A549 (cell line): Measurements from ENCODE around the gene SLC6A17. TPM values are rescaled to one million over a fixed set of nuclear protein-coding genes. Genes with fewer than 3 reads are reported as not detected.
A peak's percentile ranks its signal among the peaks of the same experiment; 100 is the strongest.

Source experiments
- ATAC-seq, 2 experiments: fragments of 200-7000 bp in 1 of 2; fragments of >200 bp in 1 of 2; cut with Nextera tagmentation in 1 of 2; cut with Tn5 transposase in 1 of 2; 3 replicates each; pipeline versions ENCODE4 v1.8.0 to v1.9.1; 2018 to 2020; ENCODE audit warnings: mild to moderate bottlenecking in 1 of 2, moderate library complexity in 1 of 2
- CTCF ChIA-PET: fragments of 300-600 bp; sonication (Branson Sonifier 250); formaldehyde crosslinking; extraction: SDS; loops from one replicate; lab custom pipeline; 2021; ENCODE audit warnings: antibody characterized with exemption, inconsistent platforms; lab: Yijun Ruan, JAX
- POLR2A ChIA-PET: fragments of 350-600 bp; formaldehyde crosslinking; extraction: SDS; loops from one replicate; lab custom pipeline; 2021; ENCODE audit warnings: antibody characterized with exemption, inconsistent platforms; lab: Yijun Ruan, JAX
- DNase-seq, 2 experiments: peaks; one replicate each; pipeline versions ENCODE4 v3.0.0 to v3.0.0-alpha.2; 2011 to 2016; ENCODE audit warnings: low read depth in 1 of 2, low spot score in 1 of 2
- FAIRE-seq: peaks from 2 replicates; lab custom pipeline; 2011; peaks lifted over from hg19 to GRCh38; lab: Jason Lieb, UNC
- H3K27ac ChIP-seq, 2 experiments: fragments of >200 bp; sonication (Bioruptor Twin); formaldehyde crosslinking; 3 replicates each; pipeline ENCODE4 v1.5.1; 2016 to 2017
- H3K4me1 ChIP-seq: fragments of >200 bp; sonication (Bioruptor Twin); formaldehyde crosslinking; 3 replicates; pipeline ENCODE4 v1.6.1; 2016
- H3K4me2 ChIP-seq: fragments of >200 bp; sonication (Bioruptor Twin); formaldehyde crosslinking; 3 replicates; pipeline ENCODE4 v1.6.1; 2016
- H3K4me3 ChIP-seq: fragments of >200 bp; sonication (Bioruptor Twin); formaldehyde crosslinking; 3 replicates; pipeline ENCODE4 v1.5.1; 2016
- H3K9me3 ChIP-seq: fragments of >200 bp; sonication (Bioruptor Twin); formaldehyde crosslinking; 3 replicates; pipeline ENCODE4 v1.6.1; 2016
- BCL3 ChIP-seq: fragments of >200 bp; sonication (Bioruptor Twin); formaldehyde crosslinking; IDR thresholded peaks from 3 replicates; pipeline ENCODE4 v1.6.1; 2016
- CBX2 ChIP-seq: fragments of 200-600 bp; sonication (generic); IDR thresholded peaks from 2 replicates; pipeline ENCODE4 v1.6.1; 2016; ENCODE audit warnings: low read depth, mild to moderate bottlenecking, borderline replicate concordance
- CHD2 ChIP-seq: fragments of 150-350 bp; IDR thresholded peaks from 2 replicates; pipeline ENCODE4 v1.6.1; 2014; ENCODE audit warnings: low read length; ENCODE audit not compliant: partially characterized antibody
- CHD4 ChIP-seq: fragments of 200-600 bp; sonication (generic); IDR thresholded peaks from 2 replicates; pipeline ENCODE4 v1.6.1; 2016; ENCODE audit warnings: antibody characterized with exemption, mild to moderate bottlenecking, borderline replicate concordance
- E2F6 ChIP-seq: IDR thresholded peaks from 2 replicates; pipeline ENCODE4 v1.6.1; 2012; ENCODE audit warnings: low read depth, borderline replicate concordance
- EHMT2 ChIP-seq: fragments of 200-600 bp; sonication (generic); IDR thresholded peaks from 2 replicates; pipeline ENCODE4 v1.6.1; 2016; ENCODE audit warnings: antibody characterized with exemption, low read depth, mild to moderate bottlenecking, moderate library complexity
- FOSB ChIP-seq: fragments of 250-450 bp; sonication (Bioruptor Pico); IDR thresholded peaks from 2 replicates; pipeline ENCODE4 v1.5.0; 2020; ENCODE audit warnings: mild to moderate bottlenecking, moderate library complexity
- FOSL2 ChIP-seq, 2 experiments: fragments of 450-650 bp in 1 of 2; fragments of >200 bp in 1 of 2; sonication (Bioruptor Twin) in 1 of 2; formaldehyde crosslinking; IDR thresholded peaks; 2 replicates each; pipeline versions ENCODE4 v1.5.0 to v1.6.1; 2016 to 2020; ENCODE audit warnings: mild to moderate bottlenecking in 1 of 2, moderate library complexity in 1 of 2
- GATA3 ChIP-seq: IDR thresholded peaks from 2 replicates; pipeline ENCODE4 v1.6.1; 2012; ENCODE audit warnings: borderline replicate concordance
- HDAC2 ChIP-seq: fragments of 200-600 bp; sonication (generic); IDR thresholded peaks from 2 replicates; pipeline ENCODE4 v1.6.1; 2016
- HMGXB4 ChIP-seq: fragments of 250-450 bp; sonication (Bioruptor Pico); IDR thresholded peaks from 2 replicates; pipeline ENCODE4 v1.5.0; 2021; ENCODE audit warnings: mild to moderate bottlenecking, moderate library complexity, borderline replicate concordance
- HOXB13 ChIP-seq: fragments of 250-450 bp; sonication (Bioruptor Pico); IDR thresholded peaks from 2 replicates; pipeline ENCODE4 v1.5.0; 2020; ENCODE audit warnings: low read depth, mild to moderate bottlenecking, moderate library complexity
- HOXB5 ChIP-seq: fragments of 250-450 bp; sonication (Bioruptor Pico); IDR thresholded peaks from 2 replicates; pipeline ENCODE4 v1.5.0; 2020; ENCODE audit warnings: mild to moderate bottlenecking, moderate library complexity
- JUNB ChIP-seq: fragments of >200 bp; sonication (Bioruptor Twin); formaldehyde crosslinking; IDR thresholded peaks from 2 replicates; pipeline ENCODE4 v1.6.1; 2016
- KDM5A ChIP-seq: fragments of 200-600 bp; sonication (generic); IDR thresholded peaks from 2 replicates; pipeline ENCODE4 v1.6.1; 2016; ENCODE audit warnings: antibody characterized with exemption, mild to moderate bottlenecking
- MAFK ChIP-seq: fragments of 450-650 bp; IDR thresholded peaks from 2 replicates; pipeline ENCODE4 v1.6.1; 2014; ENCODE audit not compliant: partially characterized antibody
- NFE2L2 ChIP-seq: fragments of 150-350 bp; conservative IDR thresholded peaks from 2 replicates; pipeline ENCODE4 v1.6.1; 2014; ENCODE audit warnings: low read length
- PHF8 ChIP-seq: fragments of 200-600 bp; sonication (generic); IDR thresholded peaks from 2 replicates; pipeline ENCODE4 v1.6.1; 2016; ENCODE audit warnings: low read depth, mild to moderate bottlenecking, antibody characterized with exemption, moderate library complexity, borderline replicate concordance
- POLR2A ChIP-seq: IDR thresholded peaks from 2 replicates; pipeline ENCODE4 v1.6.1; 2012; ENCODE audit warnings: mild to moderate bottlenecking, low read length
- REST ChIP-seq: fragments of 200-600 bp; sonication (generic); IDR thresholded peaks from 2 replicates; pipeline ENCODE4 v1.6.1; 2016; ENCODE audit warnings: antibody characterized with exemption, mild to moderate bottlenecking, moderate library complexity
- RFX5 ChIP-seq: fragments of 450-650 bp; IDR thresholded peaks from 2 replicates; pipeline ENCODE4 v1.7.1; 2014; ENCODE audit warnings: antibody characterized with exemption, mild to moderate bottlenecking, moderate library complexity
- SMC3 ChIP-seq: fragments of >200 bp; sonication (Bioruptor Twin); formaldehyde crosslinking; IDR thresholded peaks from 3 replicates; pipeline ENCODE4 v1.6.1; 2018; ENCODE audit warnings: inconsistent platforms
- SREBF2 ChIP-seq: fragments of 450-650 bp; IDR thresholded peaks from 2 replicates; pipeline ENCODE4 v1.6.1; 2014; ENCODE audit warnings: mild to moderate bottlenecking, moderate library complexity
- TFCP2L1 ChIP-seq: fragments of 250-450 bp; sonication (Bioruptor Pico); IDR thresholded peaks from 2 replicates; pipeline ENCODE4 v1.5.0; 2021; ENCODE audit warnings: mild to moderate bottlenecking
- WGBS: methylation state at CpG from one replicate; pipeline ENCODE4 v1.1.6; 2017; ENCODE audit errors: missing lambda C conversion rate; 5-methylcytosine and 5-hydroxymethylcytosine counted together
- polyA plus RNA-seq, 4 experiments: library from polyadenylated mRNA; depleted of rRNA in 3 of 4; stranded (reverse); fragments of >200 nt; fragmentation: RNase III in 1 of 4; extraction: RNeasy Plus Mini Kit Qiagen cat#74134 plus additional on column Dnase treatment in 1 of 4; gene quantifications; 2 replicates in 3 of 4; 3 replicates in 1 of 4; pipeline ENCODE4 v1.2.3, GENCODE V29; 2011 to 2017

SLC6A17 gene
- polyA plus RNA-seq, 2 of the 4 experiments (the other 2 are of a cell fraction) = 0.56 to 2.2 TPM

GRCh38 chr1:110218137-110218536 lies 67.8 kb downstream of the SLC6A17 start:
- no peaks in the 10 kb centered on the region for H3K9me3 ChIP-seq
- H3K4me1 ChIP-seq = no peaks in the 10 kb centered on the region
- ChIA-PET CTCF (interaction anchor here (0.9 kb wide), 1 partner anchor 11 kb away, joined by 3 read pairs; no protein-coding TSS in a partner anchor), POLR2A (no interaction called here)
- 73% methylated on average over 5 of the region's 5 CpGs for WGBS
- ATAC-seq (no peak), DNase-seq (no peak), FAIRE-seq (no peak)
- TF ChIP-seq NFE2L2 (no peak), RFX5 (no peak), CBX2 (no peak), POLR2A (no peak), HMGXB4 (CRISPR knock-in tag) (no peak), MAFK (no peak), PHF8 (no peak), BCL3 (no peak), SREBF2 (no peak), FOSL2 (IDR thresholded peaks at IDR 0.05) (no peak), FOSL2 (CRISPR knock-in tag; IDR thresholded peaks at IDR 0.05) (no peak), E2F6 (no peak)
- H3K27ac ChIP-seq = no peak overlapping the region
- H3K4me2 ChIP-seq = no peak overlapping the region
- H3K4me3 ChIP-seq = no peak overlapping the region

- WGBS = 87% methylated on average over 4 of the region's 4 CpGs
- ChIA-PET CTCF (interaction anchor here (1.4 to 2.6 kb wide), 4 partner anchors 10 to 94 kb away, joined by 3 to 18 read pairs (median 5); no protein-coding TSS in a partner anchor), POLR2A (no interaction called here)
- FAIRE-seq (no peak), ATAC-seq (no peak), DNase-seq (no peak)
- no peak overlapping the region for H3K4me3 ChIP-seq
- peak; percentile 73 for TF ChIP-seq REST
- TF ChIP-seq SMC3 = no peak
- H3K27ac ChIP-seq = no peak overlapping the region
- H3K4me1 ChIP-seq = no peaks in the 10 kb centered on the region
- no peak overlapping the region for H3K4me2 ChIP-seq
- H3K9me3 ChIP-seq = no peaks in the 10 kb centered on the region
Observed at GRCh38 chr1:110218739-110219138, 68.4 kb downstream of the SLC6A17 start.

GRCh38 chr1:110220324-110220723 lies 70.0 kb downstream of the SLC6A17 start:
- ATAC-seq = no peak
- Histone ChIP-seq H3K27ac (no peak overlapping the region), H3K4me1 (peaks cover 6% of the 10 kb centered on the region; the same call in 2 of the 3 replicates), H3K4me3 (no peak overlapping the region), H3K4me2 (no peak overlapping the region), H3K9me3 (no peaks in the 10 kb centered on the region)
- WGBS = 85% methylated on average over 4 of the region's 5 CpGs
- FAIRE-seq = no peak
- DNase-seq = no peak
- POLR2A ChIA-PET = no interaction called here
- CTCF ChIA-PET = interaction anchor here (2.6 kb wide), 1 partner anchor 12 kb away, joined by 18 read pairs; no protein-coding TSS in a partner anchor
- TF ChIP-seq EHMT2 (no peak), JUNB (no peak), TFCP2L1 (CRISPR knock-in tag) (no peak), HOXB5 (CRISPR knock-in tag) (no peak), GATA3 (no peak), CBX2 (no peak), HMGXB4 (CRISPR knock-in tag) (no peak), HDAC2 (no peak), CHD4 (no peak), KDM5A (no peak), NFE2L2 (no peak), CHD2 (no peak), FOSB (CRISPR knock-in tag) (no peak), BCL3 (no peak), HOXB13 (CRISPR knock-in tag) (no peak)
